Glomerular visceral epithelial cell (primary cell): Measurements from ENCODE around the gene HOXB9.

Experiments used
- DNase-seq: peaks from one replicate; pipeline ENCODE4 v3.0.0-alpha.2; 2016; ENCODE audit errors: extremely low spot score

The HOXB9 gene

DNA sequence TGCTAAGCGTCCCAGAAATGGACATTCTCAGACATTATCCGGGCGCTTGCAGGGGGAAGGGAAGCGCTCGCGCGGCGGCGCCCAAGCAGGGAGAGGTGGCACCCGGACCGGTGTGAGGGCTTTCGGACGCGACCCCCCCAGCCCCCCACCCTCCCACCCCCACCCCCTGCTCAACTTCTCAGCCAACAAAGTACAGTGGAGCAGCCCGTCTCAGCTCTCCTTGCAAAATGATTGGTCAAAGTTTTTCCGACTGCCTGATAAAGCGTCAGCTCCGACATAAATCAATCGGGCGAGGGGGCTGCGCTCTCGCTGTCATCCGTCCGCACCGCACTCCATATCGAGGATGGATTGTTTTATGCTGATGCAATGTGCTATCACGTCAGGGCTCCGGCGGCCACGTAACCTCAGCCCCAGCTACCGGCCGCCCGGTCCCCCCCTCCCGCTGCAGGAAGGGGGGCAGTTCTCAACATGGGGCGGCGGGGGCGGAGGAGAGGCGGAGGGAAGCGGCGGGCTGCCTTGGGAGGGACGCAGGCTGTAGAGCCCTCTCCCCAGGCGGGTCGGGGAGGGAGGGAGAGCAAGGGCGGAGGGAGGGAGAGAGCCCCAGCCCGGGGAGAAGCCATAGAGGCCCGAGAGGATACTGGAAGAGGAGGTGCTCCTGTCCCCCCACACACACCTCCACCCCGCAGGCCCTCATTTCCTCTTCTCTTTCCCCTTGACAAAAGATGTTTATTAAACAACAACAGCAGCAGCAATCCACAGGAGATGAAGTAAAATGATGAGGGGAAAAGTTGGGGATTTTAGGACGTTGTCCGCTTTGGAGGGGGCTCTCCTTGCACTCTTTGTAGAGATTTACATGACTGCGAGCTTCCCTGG, at the start of gene HOXB9:
Gene HOXB9 (minus strand): TSS at position 114 of the 873 bp plus-strand sequence. CDS start 89 bp downstream, at position 25.
- DNase-seq, result peak; percentile 96

DNA sequence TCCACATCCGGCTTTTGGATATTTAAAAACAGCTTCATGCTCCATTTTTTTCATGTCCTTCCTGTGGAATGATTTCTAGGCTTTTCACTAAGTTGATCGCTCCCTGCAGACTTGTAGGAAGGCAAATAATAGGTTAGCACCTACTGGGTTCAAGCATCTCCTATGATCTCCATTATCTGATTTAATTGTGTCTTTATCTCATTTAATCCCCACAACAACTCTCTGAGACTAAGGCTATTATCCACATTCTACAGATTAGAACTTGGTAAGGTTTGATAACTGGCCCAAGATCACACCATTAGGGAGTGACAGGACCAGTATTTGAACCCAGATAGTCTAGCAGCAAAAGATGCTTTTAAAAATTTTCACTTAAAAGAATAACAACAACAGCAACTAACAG, 46.2 kb upstream of the HOXB9 start:
- no peak for DNase-seq

DNA sequence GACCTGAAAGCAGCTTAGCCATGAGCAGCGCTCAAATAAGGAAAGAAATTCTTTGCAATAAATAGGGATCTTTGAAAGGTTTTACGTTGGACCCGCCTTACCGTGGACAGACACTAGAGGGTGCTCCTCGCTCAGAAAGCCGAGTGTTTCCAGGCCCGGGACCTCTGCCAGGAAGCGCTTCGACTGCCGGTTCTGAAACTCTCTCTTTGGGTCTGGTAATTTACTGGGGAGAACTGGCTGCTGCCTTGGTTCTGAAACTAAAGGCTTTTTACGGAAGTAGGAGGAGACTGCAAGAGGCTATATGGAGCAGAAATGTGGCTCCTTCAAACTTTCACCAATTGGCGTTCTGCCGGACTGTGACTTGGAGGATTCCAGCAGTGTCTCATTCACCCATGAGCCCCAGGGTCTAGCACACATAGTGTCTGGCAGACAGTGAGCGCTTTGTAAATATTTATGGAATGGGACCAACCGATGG, 45.6 kb upstream of the HOXB9 start:
- DNase-seq, result peak; percentile 76

DNA sequence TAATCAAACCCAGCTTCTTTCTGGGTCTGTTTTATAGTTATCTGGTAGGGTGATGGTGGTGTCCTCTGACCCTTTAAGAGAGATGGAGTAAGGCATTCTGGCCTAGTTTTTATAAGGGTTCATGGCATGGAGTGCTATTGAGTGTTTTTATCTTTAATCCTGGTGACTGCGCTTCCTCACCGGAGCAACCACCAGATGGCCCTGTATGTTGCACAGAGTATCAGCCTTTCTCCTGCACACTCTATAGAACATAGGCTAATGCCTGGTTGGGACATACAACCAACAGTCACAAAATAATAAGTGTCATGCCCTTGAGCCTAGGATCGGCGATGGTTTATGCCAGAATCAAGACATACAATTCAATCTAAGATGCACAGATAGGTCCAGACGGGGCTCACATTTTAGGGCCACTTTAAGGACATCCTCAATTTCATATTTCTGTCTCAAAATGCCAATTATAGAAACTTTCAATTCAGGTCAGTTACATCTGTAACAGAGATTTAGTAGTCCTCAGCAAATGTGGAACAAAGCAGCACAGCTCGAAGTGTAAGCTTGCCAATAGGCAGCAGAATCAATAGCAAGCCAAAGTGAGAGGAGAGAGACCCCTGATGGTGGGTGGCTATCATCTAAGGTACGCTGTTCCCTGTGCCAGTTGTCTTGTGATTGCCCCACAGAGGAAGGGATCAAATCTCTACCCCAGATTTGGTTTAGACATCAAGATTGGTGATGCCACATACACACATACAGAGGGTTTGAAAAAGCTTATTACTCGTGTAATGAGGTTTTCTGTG, 37.2 kb upstream of the HOXB9 start:
- no peak for DNase-seq

DNA sequence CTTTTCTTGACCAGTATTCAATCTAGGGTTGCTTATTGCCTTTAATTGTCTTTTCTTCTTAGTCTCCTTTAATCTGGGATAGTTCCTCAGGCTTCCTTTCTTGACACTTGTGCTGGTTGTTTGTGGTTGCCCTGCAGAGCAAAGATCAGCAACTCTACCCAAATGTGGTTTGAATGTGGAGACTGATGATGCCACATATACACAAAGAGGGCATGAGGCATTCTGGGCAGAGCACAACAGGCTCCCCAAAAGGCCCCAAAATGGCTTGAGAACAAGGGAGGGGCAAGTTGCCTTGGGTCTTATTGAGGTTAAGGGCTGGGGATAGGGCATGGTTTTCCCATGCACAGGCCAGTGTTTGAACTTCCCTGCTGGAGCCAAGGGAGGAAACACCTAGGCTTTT, 29.8 kb upstream of the HOXB9 start:
- no peak for DNase-seq

- DNase-seq, result no peak
Observed at GRCh38 chr17:48649741-48650140, 23.6 kb upstream of the HOXB9 start.

GRCh38 chr17:48647963-48648245, 21.7 kb upstream of the HOXB9 start:
- DNase-seq, result no peak

GRCh38 chr17:48647103-48647962, 21.2 kb upstream of the HOXB9 start:
- DNase-seq, result peak; percentile 33

DNA sequence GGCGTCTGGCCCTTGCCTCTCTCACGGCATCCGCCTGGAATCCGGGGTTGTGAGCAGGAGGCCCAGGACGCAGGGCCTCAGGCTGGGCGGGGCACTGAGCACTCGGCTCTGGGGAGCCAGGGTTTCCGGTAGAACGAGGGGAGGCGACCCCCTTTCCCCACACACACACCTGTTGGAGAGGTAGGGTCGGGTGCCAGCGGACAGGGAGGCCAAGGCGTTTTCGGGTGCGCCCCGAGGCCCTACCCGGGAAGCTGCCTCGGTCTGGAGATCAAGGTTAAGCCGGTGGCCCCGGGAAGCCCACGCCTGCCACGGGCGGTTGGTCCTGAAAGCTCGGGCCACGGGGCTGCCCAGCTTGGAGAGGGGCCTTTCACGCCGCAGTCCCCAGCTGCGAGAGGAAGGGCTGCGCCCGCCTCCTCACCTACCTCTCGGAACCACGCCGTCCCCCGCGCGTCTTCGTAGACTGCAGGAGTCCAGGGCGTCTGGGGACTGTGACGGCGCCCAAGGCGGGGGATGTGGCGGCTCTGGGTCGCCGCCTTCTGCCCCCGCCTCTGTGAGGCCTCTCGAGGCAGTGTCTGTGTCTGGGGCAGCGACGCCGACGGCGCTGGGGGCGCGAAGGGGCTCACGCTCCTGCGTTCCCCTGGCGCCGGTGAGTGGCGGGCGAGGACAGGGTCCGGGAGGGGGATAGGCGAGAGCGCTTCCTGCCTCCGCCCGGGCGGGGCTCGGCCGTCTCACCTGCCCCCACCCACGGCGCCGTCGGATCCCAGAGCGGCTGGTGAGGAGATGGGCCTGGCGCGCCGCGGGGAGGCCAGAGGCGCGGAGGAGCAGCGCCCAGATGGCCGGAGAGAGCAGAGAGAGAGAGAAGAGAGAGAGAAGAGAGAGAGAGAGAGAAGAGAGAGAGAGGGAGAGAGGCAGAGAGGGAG, 20.3 kb upstream of the HOXB9 start:
- peak; percentile 80 for DNase-seq

DNA sequence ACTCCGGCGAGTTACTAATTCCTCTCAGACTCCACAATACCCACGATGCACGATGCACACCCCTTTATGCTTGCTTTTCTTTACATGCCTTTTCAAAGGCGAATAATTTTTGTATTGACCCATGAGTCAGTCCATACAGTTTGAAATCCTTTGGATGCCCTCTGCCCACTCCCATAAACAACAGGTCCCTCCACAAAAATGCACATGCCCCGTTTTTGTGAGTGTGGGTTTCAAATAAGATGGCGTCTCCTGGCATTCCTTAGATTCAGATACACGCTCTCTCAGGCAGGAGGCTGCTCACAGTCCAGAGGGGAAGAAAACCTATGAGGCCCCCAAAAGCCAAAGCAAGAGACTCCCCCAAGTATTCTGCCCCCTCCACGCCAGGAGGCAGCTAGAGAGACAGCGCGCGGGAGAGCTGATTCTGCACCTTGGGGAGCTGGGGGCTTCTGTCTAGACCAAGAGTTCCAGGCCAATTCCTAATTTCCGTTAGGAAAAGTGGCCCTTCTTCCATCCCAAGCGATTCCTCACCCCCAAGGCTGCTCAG, 19.6 kb upstream of the HOXB9 start:
- DNase-seq, result no peak

- no peak for DNase-seq
Observed at GRCh38 chr17:48644910-48645557, 18.9 kb upstream of the HOXB9 start.

DNA sequence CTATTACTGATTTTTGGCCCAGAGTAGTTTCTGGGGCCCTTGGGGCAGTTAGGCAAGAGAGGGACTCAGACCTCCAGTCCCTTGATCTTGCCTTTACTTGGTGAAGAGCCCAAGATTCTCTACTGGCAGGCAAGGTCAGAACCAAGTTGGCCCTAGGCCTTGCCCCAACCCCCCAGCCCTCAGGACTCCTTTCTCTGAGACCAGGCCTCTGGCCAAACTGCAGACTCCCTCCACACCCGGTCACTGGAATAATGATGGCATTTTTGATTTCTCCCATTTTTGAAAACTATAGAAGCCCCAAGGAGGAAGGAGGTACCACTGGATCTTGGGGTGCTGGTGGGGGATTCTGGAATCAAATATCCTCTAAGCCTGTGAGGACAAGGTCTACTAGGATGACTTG, 18.0 kb upstream of the HOXB9 start:
- no peak for DNase-seq

DNA sequence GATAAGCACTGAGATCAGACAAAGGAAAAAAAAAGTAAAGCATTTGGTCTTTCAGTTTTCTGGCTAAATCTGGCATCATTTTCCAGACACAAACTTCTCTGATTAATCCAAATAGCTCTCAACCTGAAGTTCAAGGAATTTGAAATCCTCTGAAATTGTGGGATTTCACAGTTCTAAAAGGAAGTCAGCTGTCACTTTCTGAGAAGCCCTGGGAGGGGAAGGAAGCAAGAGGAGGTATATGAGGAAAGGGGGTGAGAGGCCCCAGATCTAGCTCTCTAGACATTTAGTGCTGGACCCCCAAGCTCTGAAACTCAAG, 17.5 kb upstream of the HOXB9 start:
- DNase-seq, result no peak

DNA sequence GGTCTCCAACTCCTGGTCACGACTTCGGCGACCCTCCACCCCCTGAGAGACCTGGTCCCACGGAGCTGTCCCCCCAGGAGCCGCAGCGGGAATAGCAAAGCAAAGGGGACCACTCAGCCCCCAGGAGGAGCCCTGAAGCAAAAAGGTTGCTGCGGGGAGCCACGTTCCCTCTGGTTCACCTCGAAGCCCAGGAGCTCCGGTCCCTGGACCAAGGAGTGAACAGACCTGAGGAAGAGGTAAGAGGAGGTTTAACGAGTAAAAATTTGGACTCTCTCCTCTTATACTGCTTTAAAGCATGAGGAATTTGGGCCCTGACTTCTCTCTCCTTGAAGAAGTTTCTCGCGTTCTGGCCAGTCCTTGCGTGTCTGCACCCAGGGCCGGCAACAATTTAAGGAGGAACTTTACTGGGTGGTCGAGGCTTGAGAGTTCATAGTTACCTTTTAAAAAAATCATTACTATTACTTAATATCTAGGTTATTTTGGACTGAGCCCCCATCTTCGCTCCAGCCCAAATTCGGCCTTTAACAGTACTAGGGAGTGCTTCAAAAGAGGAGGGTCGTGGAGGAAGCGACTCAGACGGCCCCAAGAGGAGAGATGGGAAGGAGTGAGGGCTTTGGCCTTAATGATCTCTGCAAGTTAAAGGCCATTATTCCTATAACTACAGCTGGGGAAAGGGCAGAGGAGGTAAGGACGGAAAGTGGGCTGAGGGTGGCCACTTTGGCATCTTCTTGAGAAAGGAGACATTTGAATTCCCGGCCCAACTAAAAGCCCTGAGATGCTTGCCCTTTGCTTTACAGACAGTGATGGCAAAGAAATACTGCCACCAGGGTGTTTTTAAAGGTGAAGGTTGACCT, 16.9 kb upstream of the HOXB9 start:
- DNase-seq, result no peak

- DNase-seq, result no peak
Observed at GRCh38 chr17:48642059-48642842, 16.1 kb upstream of the HOXB9 start.

DNA sequence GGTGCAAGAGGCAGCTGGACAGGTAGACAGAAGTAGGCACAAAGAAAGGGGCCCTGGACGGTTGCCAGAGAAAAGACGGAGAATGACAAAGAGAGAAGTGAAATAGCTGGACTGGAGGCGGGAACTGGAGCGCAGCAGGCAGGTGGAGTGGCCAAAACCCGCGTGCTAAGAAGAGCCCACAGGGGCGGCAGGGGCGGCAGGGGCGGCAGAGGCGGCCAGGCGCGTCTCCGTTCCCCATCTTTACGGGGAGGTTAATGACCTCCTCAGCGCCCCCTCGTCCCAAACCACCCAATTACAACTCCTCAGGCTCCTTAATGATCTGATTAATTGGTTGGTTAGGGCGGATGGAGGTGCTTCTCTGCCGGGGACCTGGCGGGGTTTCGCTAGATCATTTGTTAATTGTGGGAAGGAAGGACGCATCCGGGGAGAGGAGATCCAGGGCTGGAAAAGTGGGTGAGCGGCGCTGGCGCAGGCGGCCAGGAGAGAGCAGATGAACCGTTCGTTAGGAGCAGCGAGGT, 15.4 kb upstream of the HOXB9 start:
- no peak for DNase-seq

- DNase-seq, result no peak
Observed at GRCh38 chr17:48640858-48641180, 14.7 kb upstream of the HOXB9 start.
